Peyer's patch (tissue), 4 donors: ENCODE results near the gene WWOX.

Experiments
- CTCF ChIP-seq, 6 experiments: fragments of 450-650 bp in 4 of 6; fragments of 200-600 bp in 2 of 6; sonication (generic) in 1 of 6; IDR thresholded peaks; one replicate each; pipeline ENCODE4 v1.5.1; 2017 to 2019; ENCODE audit warnings: antibody characterized with exemption in 6 of 6, mild to moderate bottlenecking in 3 of 6, moderate library complexity in 1 of 6
- POLR2A ChIP-seq, 2 donors: fragments of 450-650 bp; IDR thresholded peaks; one replicate each; pipeline ENCODE4 v1.5.1; 2017; ENCODE audit warnings: antibody characterized with exemption in 2 of 2, mild to moderate bottlenecking in 2 of 2, moderate library complexity in 2 of 2

GRCh38 chr16:78672779-78673556 lies 573.5 kb downstream of the WWOX start:
- TF ChIP-seq CTCF (IDR thresholded peaks at IDR 0.05), result no peak
- TF ChIP-seq POLR2A (IDR thresholded peaks at IDR 0.05), result no peak
